IPS DF 4.7 (cell line): ENCODE results near the gene ING2.
"Not testable (repeated sequence)": the region's sequence is repeated elsewhere in the genome, so short reads cannot be mapped to it uniquely, and the experiment has no call there.

ENCODE experiments used
- DNase-seq: peaks from one replicate; pipeline ENCODE4 v3.0.0-alpha.2; 2013; ENCODE audit warnings: low spot score; ENCODE audit errors: extremely low read depth

ING2 gene

GRCh38 chr4:183504930-183505610 is at the start of gene ING2:
TSS of gene ING2 (plus strand) at chr4:183505058. CDS start at chr4:183505196, 138 bp downstream.
- no peak for DNase-seq

DNA sequence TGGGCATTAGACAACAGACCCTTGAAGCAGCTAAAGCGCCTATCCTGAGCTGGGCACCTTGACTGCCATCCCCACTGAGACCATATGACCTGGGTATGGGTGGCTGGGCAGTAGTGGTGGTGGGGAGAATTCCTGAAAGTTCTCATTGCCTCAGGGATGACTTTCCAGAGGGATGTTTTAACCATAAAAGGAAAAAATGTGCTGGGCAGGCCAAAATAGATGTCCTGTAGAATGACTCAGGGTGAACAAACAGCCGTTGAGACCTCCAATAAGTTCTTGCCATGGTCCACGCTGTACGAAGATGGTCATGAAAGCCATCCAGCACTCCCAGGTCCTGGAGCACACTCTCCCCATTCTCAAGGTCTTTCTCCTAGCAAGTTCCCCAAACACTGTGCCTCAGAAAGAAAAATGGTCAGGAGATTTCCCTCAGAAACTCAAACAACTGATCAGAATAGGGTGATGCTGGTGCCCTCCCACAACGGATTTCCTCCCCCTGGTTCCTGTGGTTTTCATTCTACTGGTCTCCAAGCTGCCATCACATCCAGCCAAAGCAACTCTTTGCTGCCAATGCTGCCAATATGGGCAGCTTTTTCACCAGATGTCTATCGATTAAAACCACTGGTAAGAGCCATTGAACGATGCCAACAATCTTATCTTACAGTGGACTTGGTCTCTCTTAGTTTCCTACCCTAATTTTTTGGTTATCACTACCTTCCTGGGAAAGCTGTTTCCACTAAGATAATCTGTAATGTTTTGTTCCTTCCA is 49.2 kb upstream of the ING2 start:
- no peak for DNase-seq

- no peak for DNase-seq
Measured at GRCh38 chr4:183458005-183458404, 46.9 kb upstream of the ING2 start.

- DNase-seq = not testable (repeated sequence)
Measured at GRCh38 chr4:183463903-183464619, 40.8 kb upstream of the ING2 start.

- DNase-seq = not testable (repeated sequence)
Measured at GRCh38 chr4:183465879-183466278, 39.0 kb upstream of the ING2 start.

DNA sequence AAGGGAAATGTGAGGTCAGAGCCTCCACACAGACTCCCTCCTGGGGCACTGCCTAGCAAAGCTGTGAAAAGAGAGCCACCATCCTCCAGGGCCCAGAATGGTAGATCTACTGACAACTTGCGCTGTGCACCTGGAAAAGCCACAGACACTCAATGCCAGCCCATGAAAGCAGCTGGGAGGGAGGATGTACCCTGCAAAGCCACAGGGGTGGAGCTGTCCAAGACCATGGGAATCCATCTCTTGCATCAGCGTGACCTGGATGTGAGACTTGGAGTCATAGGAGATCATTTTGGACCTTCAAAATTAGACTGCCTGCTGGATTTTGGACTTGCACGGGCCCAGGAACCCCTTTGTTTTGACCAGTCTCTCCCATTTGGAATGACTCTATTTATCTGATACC is 37.6 kb upstream of the ING2 start:
- no peak for DNase-seq

- no peak for DNase-seq
Measured at GRCh38 chr4:183468210-183469095, 36.4 kb upstream of the ING2 start.

GRCh38 chr4:183469285-183469684 is 35.6 kb upstream of the ING2 start:
- no peak for DNase-seq

GRCh38 chr4:183469936-183470335 is 34.9 kb upstream of the ING2 start:
- DNase-seq = no peak

- no peak for DNase-seq
Measured at GRCh38 chr4:183470821-183471220, 34.0 kb upstream of the ING2 start.

DNA sequence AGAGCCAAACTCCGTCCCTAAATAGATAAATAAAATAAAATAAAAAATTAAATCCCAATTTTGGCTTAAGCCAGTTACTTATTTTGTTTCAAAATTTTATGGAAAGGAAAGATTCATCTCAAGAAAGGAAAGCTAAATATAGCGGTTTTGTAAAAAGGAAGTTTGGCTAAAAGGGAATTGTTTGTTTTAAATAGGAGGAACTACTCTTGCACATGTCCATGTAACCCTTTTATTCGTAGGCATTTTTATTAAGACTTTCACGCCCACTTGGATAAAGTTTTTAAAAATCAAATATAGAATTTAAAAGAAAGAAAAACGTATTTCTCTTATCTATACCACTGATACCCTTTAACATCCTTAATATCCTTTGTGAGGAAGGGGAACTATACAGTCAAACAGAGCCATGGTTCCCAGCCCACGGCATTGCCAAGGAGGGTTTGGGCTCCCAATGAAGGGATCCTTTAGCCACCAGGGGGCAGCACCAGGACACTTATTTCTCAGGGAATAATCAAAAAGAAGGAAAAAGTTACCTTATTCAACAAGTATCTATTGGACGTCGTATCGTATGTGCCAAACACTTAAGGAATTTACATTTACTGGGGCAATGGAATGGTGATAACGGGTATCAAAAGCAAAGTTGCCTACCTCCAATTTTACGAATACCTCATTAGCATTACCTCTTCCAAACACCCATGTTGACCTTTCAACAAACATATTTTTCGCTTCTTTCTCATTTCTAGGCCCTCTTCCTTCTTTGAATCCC is 32.7 kb upstream of the ING2 start:
- DNase-seq = peak; percentile 36

GRCh38 chr4:183478123-183478522 is 26.7 kb upstream of the ING2 start:
- no peak for DNase-seq

DNA sequence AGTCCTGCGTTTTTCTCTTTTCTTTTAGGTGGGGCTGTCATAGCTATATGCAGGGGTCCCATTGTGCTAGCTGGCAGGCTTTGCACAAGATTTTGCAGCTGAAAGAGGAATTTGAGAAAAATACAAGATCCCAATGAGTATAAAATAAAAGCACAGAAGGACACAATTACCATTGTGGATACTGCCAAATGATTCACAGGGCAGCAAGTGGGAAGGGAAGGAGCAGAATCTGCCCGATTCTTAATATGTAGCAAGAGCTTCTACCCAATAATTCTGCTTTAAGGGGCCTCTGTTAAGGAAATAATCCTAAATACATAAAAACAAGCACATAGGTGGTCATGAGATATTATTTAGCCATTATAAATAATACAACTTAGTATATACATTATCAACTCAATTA is 25.9 kb upstream of the ING2 start:
- no peak for DNase-seq

GRCh38 chr4:183482515-183483095 is 22.3 kb upstream of the ING2 start:
- not testable (repeated sequence) for DNase-seq

DNA sequence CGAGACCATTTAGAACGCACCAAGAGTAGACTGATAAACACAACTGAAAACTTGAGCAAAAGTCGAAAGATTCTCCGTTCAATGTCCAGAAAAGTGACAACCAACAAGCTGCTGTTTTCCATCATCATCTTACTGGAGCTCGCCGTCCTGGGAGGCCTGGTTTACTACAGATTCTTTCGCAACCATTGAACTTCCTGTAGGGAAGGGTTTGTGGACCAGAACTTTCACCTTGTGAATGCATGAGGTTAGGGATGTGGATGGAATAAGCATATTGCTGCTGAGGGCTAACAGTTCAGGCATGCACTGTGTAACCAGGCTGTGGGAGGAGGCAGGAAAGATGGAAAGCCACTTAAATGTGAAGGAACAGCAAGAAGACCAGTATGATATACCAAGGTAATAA is 20.9 kb upstream of the ING2 start:
- no peak for DNase-seq

GRCh38 chr4:183485411-183486160 is 19.3 kb upstream of the ING2 start:
- DNase-seq = no peak

GRCh38 chr4:183492791-183493222 is 12.1 kb upstream of the ING2 start:
- no peak for DNase-seq

DNA sequence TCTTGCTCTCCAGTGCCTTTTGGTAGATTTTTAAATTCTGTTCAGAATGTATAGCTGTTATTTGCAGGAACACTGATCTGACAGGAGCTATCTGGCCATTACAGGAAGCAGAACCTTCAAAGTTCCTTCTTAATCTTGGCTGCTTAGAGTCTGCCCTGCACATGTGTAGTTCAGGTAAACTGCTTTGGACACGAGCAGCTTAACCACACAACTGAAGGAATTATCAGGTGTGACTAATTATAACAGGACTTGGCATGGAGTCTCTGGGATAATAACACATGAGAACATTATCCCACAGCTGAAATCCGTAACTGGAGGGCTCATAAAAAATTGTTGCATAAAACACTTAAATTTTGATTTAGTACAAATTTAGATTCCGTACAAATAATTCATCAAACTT is 11.6 kb upstream of the ING2 start:
- no peak for DNase-seq

GRCh38 chr4:183495184-183495583 is 9.7 kb upstream of the ING2 start:
- no peak for DNase-seq
